Fibroblast of villous mesenchyme (primary cell): Measurements from ENCODE around the gene ATP11A. TPM values are rescaled to one million over a fixed set of nuclear protein-coding genes. Genes with fewer than 3 reads are reported as not detected.

Experiments
- DNase-seq: peaks from one replicate; pipeline ENCODE4 v3.0.0-alpha.2; 2010; ENCODE audit warnings: low read depth
- H3K4me3 ChIP-seq: 2 replicates; pipeline ENCODE4 v1.5.1; 2011; ENCODE audit warnings: low read depth, mild to moderate bottlenecking, low read length
- CTCF ChIP-seq: IDR thresholded peaks from 2 replicates; pipeline ENCODE4 v1.5.1; 2012; ENCODE audit warnings: low read depth, mild to moderate bottlenecking, low read length; ENCODE audit not compliant: insufficient read depth
- total RNA-seq: library from RNA; depleted of rRNA; stranded (reverse); fragments of >200 nt; gene quantifications from 2 replicates; pipeline ENCODE4 v1.2.3, GENCODE V29; 2012

The ATP11A gene
- total RNA-seq, 1 donor, result 6.9 TPM

- H3K4me3 ChIP-seq, result no peak overlapping the region
- TF ChIP-seq CTCF, result no peak
- no peak for DNase-seq
Measured at GRCh38 chr13:112806739-112807652, 117.2 kb downstream of the ATP11A start.

- TF ChIP-seq CTCF, result no peak
- no peak for DNase-seq
- H3K4me3 ChIP-seq, result no peak overlapping the region
Measured at GRCh38 chr13:112807653-112808376, 118.0 kb downstream of the ATP11A start.

- no peak for TF ChIP-seq CTCF
- H3K4me3 ChIP-seq, result no peak overlapping the region
- no peak for DNase-seq
Measured at GRCh38 chr13:112808377-112809140, 118.7 kb downstream of the ATP11A start.

- DNase-seq, result no peak
- TF ChIP-seq CTCF, result no peak
- H3K4me3 ChIP-seq, result no peak overlapping the region
Measured at GRCh38 chr13:112809332-112810315, 119.8 kb downstream of the ATP11A start.

- no peak overlapping the region for H3K4me3 ChIP-seq
- no peak for TF ChIP-seq CTCF
- DNase-seq, result no peak
Measured at GRCh38 chr13:112810608-112811007, 120.8 kb downstream of the ATP11A start.
